HEK293 (cell line): ENCODE measurements around the gene PAQR7.

Experiments
- CTCF ChIP-seq: fragments of 450-650 bp; formaldehyde crosslinking; IDR thresholded peaks from 2 replicates; pipeline ENCODE4 v1.5.1; 2016; ENCODE audit warnings: missing biosample characterization, missing genetic modification characterization
- MYNN ChIP-seq: fragments of 450-650 bp; formaldehyde crosslinking; IDR thresholded peaks from 2 replicates; pipeline ENCODE4 v1.5.1; 2016; ENCODE audit warnings: missing biosample characterization, missing genetic modification characterization, borderline replicate concordance
- PRDM1 ChIP-seq: fragments of 450-650 bp; formaldehyde crosslinking; IDR thresholded peaks from 2 replicates; pipeline ENCODE4; 2016; ENCODE audit warnings: missing biosample characterization, missing genetic modification characterization
- SP7 ChIP-seq: fragments of 450-650 bp; formaldehyde crosslinking; IDR thresholded peaks from 2 replicates; pipeline ENCODE4 v1.5.1; 2016; ENCODE audit warnings: missing biosample characterization, missing genetic modification characterization
- ZBTB44 ChIP-seq: fragments of 450-650 bp; IDR thresholded peaks from 2 replicates; pipeline ENCODE4 v1.5.1; 2018; ENCODE audit warnings: missing biosample characterization, mild to moderate bottlenecking, missing genetic modification characterization
- ZNF26 ChIP-seq: fragments of 450-650 bp; formaldehyde crosslinking; IDR thresholded peaks from 2 replicates; pipeline ENCODE4 v1.5.1; 2016; ENCODE audit warnings: missing biosample characterization, missing genetic modification characterization
- ZNF274 ChIP-seq, 2 experiments: fragments of 200-500 bp in 1 of 2; fragments of 450-650 bp in 1 of 2; sonication (Bioruptor generic) in 1 of 2; formaldehyde crosslinking in 1 of 2; IDR thresholded peaks; 2 replicates each; pipeline versions ENCODE4 v1.5.1 to v1.6.1; 2014 to 2016; ENCODE audit warnings: borderline replicate concordance in 1 of 2, inconsistent platforms in 1 of 2, low read length in 1 of 2, missing biosample characterization in 1 of 2, missing genetic modification characterization in 1 of 2
- ZNF621 ChIP-seq: fragments of 450-650 bp; formaldehyde crosslinking; IDR thresholded peaks from 2 replicates; pipeline ENCODE4 v1.5.1; 2017; ENCODE audit warnings: missing biosample characterization, missing genetic modification characterization
- ZNF639 ChIP-seq: fragments of 450-650 bp; formaldehyde crosslinking; IDR thresholded peaks from 2 replicates; pipeline ENCODE4 v1.5.1; 2016; ENCODE audit warnings: missing biosample characterization, missing genetic modification characterization
- ZNF660 ChIP-seq: fragments of 450-650 bp; IDR thresholded peaks from 2 replicates; pipeline ENCODE4 v1.5.1; 2018; ENCODE audit warnings: missing biosample characterization, mild to moderate bottlenecking, missing genetic modification characterization

- TF ChIP-seq ZNF26 (tag by site-specific recombination) = no peak
- no peak for TF ChIP-seq ZNF660 (tag by site-specific recombination)
- TF ChIP-seq CTCF (tag by site-specific recombination) = no peak
- no peak for TF ChIP-seq ZNF639
- TF ChIP-seq ZBTB44 (tag by site-specific recombination) = no peak
- TF ChIP-seq PRDM1 = no peak
- TF ChIP-seq ZNF621 (tag by site-specific recombination) = no peak
- TF ChIP-seq SP7 = no peak
- no peak for TF ChIP-seq MYNN
- TF ChIP-seq ZNF274 (IDR thresholded peaks at IDR 0.05; ENCODE audit: low read length) = no peak
- TF ChIP-seq ZNF274 (tag by site-specific recombination; IDR thresholded peaks at IDR 0.05; ENCODE audit: borderline replicate concordance) = no peak
These were observed 8.1 kb downstream of the PAQR7 start for GRCh38 chr1:25867210-25867991.
